HPDE6-E6E7 (cell line): Measurements from ENCODE around the gene SZT2.
"Not testable (repeated sequence)": the region's sequence is repeated elsewhere in the genome, so short reads cannot be mapped to it uniquely, and the experiment has no call there.

Source experiments
- DNase-seq: peaks from one replicate; pipeline ENCODE4 v3.0.0; 2011; ENCODE audit warnings: missing footprints; ENCODE audit errors: extremely low spot score

Gene SZT2

GRCh38 chr1:43387976-43388599, 1.6 kb upstream of the SZT2 start:
- no peak for DNase-seq

GRCh38 chr1:43388613-43389012, 1.1 kb upstream of the SZT2 start:
- DNase-seq = no peak

GRCh38 chr1:43392702-43393101, 3.0 kb downstream of the SZT2 start:
- DNase-seq = no peak

- no peak for DNase-seq
These were observed 5.8 kb downstream of the SZT2 start for GRCh38 chr1:43395523-43395922.

GRCh38 chr1:43396059-43396458, 6.4 kb downstream of the SZT2 start:
- DNase-seq = no peak

- DNase-seq = no peak
These were observed 8.5 kb downstream of the SZT2 start for GRCh38 chr1:43398227-43398626.

- DNase-seq = not testable (repeated sequence)
These were observed 10.7 kb downstream of the SZT2 start for GRCh38 chr1:43400441-43400840.

GRCh38 chr1:43402089-43402865, 12.6 kb downstream of the SZT2 start:
- no peak for DNase-seq

- DNase-seq = no peak
These were observed 14.7 kb downstream of the SZT2 start for GRCh38 chr1:43404353-43404752.

- DNase-seq = no peak
These were observed 15.6 kb downstream of the SZT2 start for GRCh38 chr1:43405219-43405875.

- DNase-seq = no peak
These were observed 16.2 kb downstream of the SZT2 start for GRCh38 chr1:43405876-43406234.

GRCh38 chr1:43410571-43410970, 20.9 kb downstream of the SZT2 start:
- no peak for DNase-seq

GRCh38 chr1:43413426-43413825, 23.7 kb downstream of the SZT2 start:
- DNase-seq = not testable (repeated sequence)

GRCh38 chr1:43414634-43415223, 25.0 kb downstream of the SZT2 start:
- DNase-seq = no peak

- DNase-seq = no peak
These were observed 26.2 kb downstream of the SZT2 start for GRCh38 chr1:43415901-43416300.

- DNase-seq = no peak
These were observed 29.2 kb downstream of the SZT2 start for GRCh38 chr1:43418858-43419257.

- no peak for DNase-seq
These were observed 30.1 kb downstream of the SZT2 start for GRCh38 chr1:43419627-43420425.

GRCh38 chr1:43420874-43421273, 31.2 kb downstream of the SZT2 start:
- DNase-seq = no peak

GRCh38 chr1:43421396-43421795, 31.7 kb downstream of the SZT2 start:
- no peak for DNase-seq

- DNase-seq = no peak
These were observed 32.5 kb downstream of the SZT2 start for GRCh38 chr1:43421976-43422750.
